Natural killer cell (primary cell): ENCODE data around the gene TMED8. TPM values are rescaled to one million over a fixed set of nuclear protein-coding genes. Genes with fewer than 3 reads are reported as not detected.

Experiments used
- ATAC-seq, 3 donors: fragments of 150-1000 bp in 2 of 3; fragments of 200-7000 bp in 1 of 3; cut with Tn5 transposase; 1 replicate in 1 of 3; 2 replicates in 2 of 3; pipeline ENCODE4 v1.10.0; 2021; ENCODE audit warnings: mild to moderate bottlenecking in 2 of 3, moderate library complexity in 2 of 3
- DNase-seq, 2 donors: peaks; one replicate each; pipeline versions ENCODE4 v3.0.0 to v3.0.0-alpha.2; 2013 to 2021; ENCODE audit warnings: mixed read lengths in 1 of 2
- H3K27ac ChIP-seq: one replicate; pipeline ENCODE4 v1.5.1; 2013; ENCODE audit warnings: mild to moderate bottlenecking, low read length
- H3K27me3 ChIP-seq: one replicate; pipeline ENCODE4 v1.6.1; 2013; ENCODE audit warnings: low read length; ENCODE audit not compliant: control insufficient read depth, insufficient read depth
- H3K36me3 ChIP-seq: one replicate; pipeline ENCODE4 v1.6.1; 2013; ENCODE audit warnings: low read length; ENCODE audit not compliant: control insufficient read depth, insufficient read depth
- H3K4me1 ChIP-seq: one replicate; pipeline ENCODE4 v1.6.1; 2013; ENCODE audit warnings: low read length; ENCODE audit not compliant: control insufficient read depth, insufficient read depth
- H3K4me3 ChIP-seq: one replicate; pipeline ENCODE4 v1.5.1; 2013; ENCODE audit warnings: low read length
- H3K9me3 ChIP-seq: one replicate; pipeline ENCODE4 v1.6.1; 2013; ENCODE audit warnings: low read length; ENCODE audit not compliant: control insufficient read depth, insufficient read depth
- H3K27ac Mint-ChIP-seq, 2 donors: one replicate each; pipeline ENCODE4 v1.8.0; 2022; ENCODE audit warnings: mild to moderate bottlenecking in 2 of 2, mixed read lengths in 2 of 2, moderate library complexity in 1 of 2
- H3K27me3 Mint-ChIP-seq, 2 donors: one replicate each; pipeline ENCODE4 v1.8.0; 2022; ENCODE audit warnings: low read depth in 2 of 2, mixed read lengths in 2 of 2
- H3K36me3 Mint-ChIP-seq: one replicate; pipeline ENCODE4 v1.8.0; 2022; ENCODE audit warnings: mixed read lengths
- H3K4me1 Mint-ChIP-seq, 2 donors: one replicate each; pipeline ENCODE4 v1.8.0; 2022; ENCODE audit warnings: mixed read lengths in 2 of 2
- H3K4me3 Mint-ChIP-seq: one replicate; pipeline ENCODE4 v1.8.0; 2022; ENCODE audit warnings: mild to moderate bottlenecking, moderate library complexity, mixed read lengths
- H3K9me3 Mint-ChIP-seq, 2 donors: one replicate each; pipeline ENCODE4 v1.8.0; 2022; ENCODE audit warnings: mixed read lengths in 2 of 2
- CTCF ChIP-seq: fragments of 200-600 bp; IDR thresholded peaks from one replicate; pipeline ENCODE4 v1.8.0; 2022; ENCODE audit warnings: antibody characterized with exemption
- WGBS: methylation state at CpG from one replicate; pipeline ENCODE4 v1.1.7; 2013; ENCODE audit warnings: missing lambda C conversion rate; ENCODE audit not compliant: insufficient coverage; 5-methylcytosine and 5-hydroxymethylcytosine counted together
- intact Hi-C: fragments of 100-400 bp; cut with micrococcal nuclease; formaldehyde crosslinking; loops from one replicate; pipeline ENCODE4 v1.14.2; 2022
- total RNA-seq, 4 donors: library from RNA; stranded (reverse); fragments of 120-200 nt in 1 of 4; gene quantifications; one replicate each; pipeline versions ENCODE4 v1.2.3 to v1.2.4, GENCODE V29; 2013 to 2022

Gene TMED8
- total RNA-seq, 3 donors from 2014 or later (not counting 1 experiment from before 2014, with no cell fraction given): 8.0 to 9.3 (median 9.1) TPM

GRCh38 chr14:77346495-77346894, 30.4 kb downstream of the TMED8 start:
- Histone ChIP-seq H3K27ac (no peak overlapping the region), H3K9me3 (no peaks in the 10 kb centered on the region), H3K27me3 (no peaks in the 10 kb centered on the region), H3K4me3 (no peak overlapping the region), H3K4me1 (no peaks in the 10 kb centered on the region), H3K36me3 (peaks cover 18% of the 10 kb centered on the region)
- no peak overlapping the region for H3K4me3 Mint-ChIP-seq
- peaks cover 0 to 5% of the 10 kb centered on the region in 2 donors for H3K4me1 Mint-ChIP-seq
- H3K27me3 Mint-ChIP-seq: no peaks in the 10 kb centered on the region
- intact Hi-C loops: no loop called here
- 97% methylated on average over 2 of the region's 2 CpGs for WGBS
- TF ChIP-seq CTCF: no peak
- H3K9me3 Mint-ChIP-seq: no peaks in the 10 kb centered on the region
- ATAC-seq (no peak), DNase-seq (no peak)
- H3K36me3 Mint-ChIP-seq: peaks cover 20% of the 10 kb centered on the region
- H3K27ac Mint-ChIP-seq: no peak overlapping the region

GRCh38 chr14:77344377-77344996, 32.4 kb downstream of the TMED8 start:
- Histone ChIP-seq H3K36me3 (peaks cover 24% of the 10 kb centered on the region), H3K4me1 (no peaks in the 10 kb centered on the region), H3K9me3 (no peaks in the 10 kb centered on the region), H3K27ac (no peak overlapping the region), H3K27me3 (no peaks in the 10 kb centered on the region), H3K4me3 (no peak overlapping the region)
- no peak for TF ChIP-seq CTCF
- no peak for DNase-seq
- no peak for ATAC-seq
- Mint-ChIP-seq H3K27me3 (no peaks in the 10 kb centered on the region), H3K4me3 (no peak overlapping the region), H3K36me3 (peaks cover 12% of the 10 kb centered on the region), H3K27ac (no peak overlapping the region), H3K9me3 (no peaks in the 10 kb centered on the region), H3K4me1 (peaks cover 0 to 5% of the 10 kb centered on the region in 2 donors)
- intact Hi-C loops: no loop called here
- 98% methylated on average over 3 of the region's 3 CpGs for WGBS

GRCh38 chr14:77343662-77344061, 33.2 kb downstream of the TMED8 start:
- Mint-ChIP-seq H3K4me1 (peaks cover 0 to 5% of the 10 kb centered on the region in 2 donors), H3K36me3 (peaks cover 9% of the 10 kb centered on the region), H3K9me3 (no peaks in the 10 kb centered on the region), H3K27me3 (no peaks in the 10 kb centered on the region), H3K27ac (no peak overlapping the region), H3K4me3 (no peak overlapping the region)
- 88% methylated on average over 2 of the region's 2 CpGs for WGBS
- no peak for DNase-seq
- Histone ChIP-seq H3K4me1 (no peaks in the 10 kb centered on the region), H3K36me3 (peaks cover 24% of the 10 kb centered on the region), H3K4me3 (no peak overlapping the region), H3K27ac (no peak overlapping the region), H3K27me3 (no peaks in the 10 kb centered on the region), H3K9me3 (no peaks in the 10 kb centered on the region)
- no peak for TF ChIP-seq CTCF
- no peak for ATAC-seq
- intact Hi-C loops: no loop called here
